K562 (cell line): ENCODE results near the gene TMEM86A. TPM values are rescaled to one million over a fixed set of nuclear protein-coding genes. Genes with fewer than 3 reads are reported as not detected.
A peak's percentile ranks its signal among the peaks of the same experiment; 100 is the strongest.

ENCODE experiments used
- ARID3B ChIP-seq: fragments of 250-450 bp; sonication (Bioruptor Pico); IDR thresholded peaks from 2 replicates; pipeline ENCODE4 v1.4.0; 2020; ENCODE audit warnings: borderline replicate concordance
- CREB3 ChIP-seq: fragments of 450-650 bp; conservative IDR thresholded peaks from 2 replicates; pipeline ENCODE4 v1.6.1; 2016; ENCODE audit warnings: missing genetic modification characterization, low read depth, mild to moderate bottlenecking, missing compliant biosample characterization, moderate library complexity
- DMBX1 ChIP-seq: fragments of 250-450 bp; sonication (Bioruptor Pico); IDR thresholded peaks from 2 replicates; pipeline ENCODE4 v1.8.0; 2022; ENCODE audit warnings: inconsistent platforms, mild to moderate bottlenecking, moderate library complexity, borderline replicate concordance
- ETS2 ChIP-seq: IDR thresholded peaks from 2 replicates; pipeline ENCODE4 v1.6.1; 2016; ENCODE audit warnings: borderline replicate concordance, missing genetic modification characterization, mild to moderate bottlenecking, moderate library complexity, missing compliant biosample characterization; ENCODE audit not compliant: poor library complexity, severe bottlenecking
- HINFP ChIP-seq: fragments of 450-650 bp; conservative IDR thresholded peaks from 2 replicates; pipeline ENCODE4 v1.6.1; 2016; ENCODE audit warnings: missing genetic modification characterization, low read depth, mild to moderate bottlenecking, control low read depth, missing compliant biosample characterization
- HSF4 ChIP-seq: fragments of 250-450 bp; sonication (Bioruptor Pico); IDR thresholded peaks from 2 replicates; pipeline ENCODE4 v2.1.2; 2022; ENCODE audit warnings: mild to moderate bottlenecking, moderate library complexity, borderline replicate concordance
- MTF1 ChIP-seq: fragments of 250-450 bp; sonication (Bioruptor Pico); IDR thresholded peaks from 2 replicates; pipeline ENCODE4 v1.9.0; 2021; ENCODE audit warnings: moderate library complexity, mild to moderate bottlenecking, inconsistent platforms, borderline replicate concordance
- PTRF ChIP-seq: fragments of 450-650 bp; IDR thresholded peaks from 2 replicates; pipeline ENCODE4 v1.6.1; 2016; ENCODE audit warnings: mild to moderate bottlenecking, missing genetic modification characterization, missing compliant biosample characterization
- PYGO2 ChIP-seq: fragments of 450-650 bp; IDR thresholded peaks from 2 replicates; pipeline ENCODE4 v1.6.1; 2016; ENCODE audit warnings: mild to moderate bottlenecking, missing genetic modification characterization, moderate library complexity, missing compliant biosample characterization
- SMAD3 ChIP-seq: fragments of 450-650 bp; formaldehyde crosslinking; conservative IDR thresholded peaks from 2 replicates; pipeline ENCODE4 v1.4.0; 2020; ENCODE audit warnings: mild to moderate bottlenecking
- SMARCA4 ChIP-seq: fragments of 450-650 bp; IDR thresholded peaks from 2 replicates; pipeline ENCODE4 v1.6.1; 2016
- THRB ChIP-seq: fragments of 450-650 bp; formaldehyde crosslinking; conservative IDR thresholded peaks from 2 replicates; pipeline ENCODE4 v1.4.0; 2022; ENCODE audit warnings: mild to moderate bottlenecking, missing genetic modification characterization
- ZNF197 ChIP-seq: fragments of 200-800 bp; sonication (Bioruptor generic); IDR thresholded peaks from 2 replicates; pipeline ENCODE4 v1.6.1; 2016; ENCODE audit warnings: low read depth, missing genetic modification characterization, missing compliant biosample characterization
- ZNF398 ChIP-seq: fragments of 250-450 bp; sonication (Bioruptor Pico); IDR thresholded peaks from 2 replicates; pipeline ENCODE4 v1.8.0; 2021; ENCODE audit warnings: moderate library complexity, mild to moderate bottlenecking, inconsistent platforms
- ZNF444 ChIP-seq: fragments of 250-450 bp; sonication (Bioruptor Pico); IDR thresholded peaks from 2 replicates; pipeline ENCODE4 v1.4.0; 2020; ENCODE audit warnings: mild to moderate bottlenecking, moderate library complexity
- ZNF561 ChIP-seq: fragments of 450-650 bp; formaldehyde crosslinking; conservative IDR thresholded peaks from 2 replicates; pipeline ENCODE4 v1.4.0; 2020; ENCODE audit warnings: mild to moderate bottlenecking, moderate library complexity
- ZNF668 ChIP-seq: fragments of 250-450 bp; sonication (Bioruptor Pico); IDR thresholded peaks from 2 replicates; pipeline ENCODE4 v1.8.0; 2022; ENCODE audit warnings: mild to moderate bottlenecking, inconsistent platforms
- ZNF699 ChIP-seq: fragments of 250-450 bp; sonication (Bioruptor Pico); IDR thresholded peaks from 2 replicates; pipeline ENCODE4 v1.8.0; 2021; ENCODE audit warnings: mild to moderate bottlenecking, moderate library complexity; ENCODE audit not compliant: insufficient replicate concordance
- ZNF766 ChIP-seq: fragments of 200-800 bp; sonication (Bioruptor generic); conservative IDR thresholded peaks from 2 replicates; pipeline ENCODE4 v1.6.1; 2016; ENCODE audit warnings: missing genetic modification characterization, missing compliant biosample characterization
- polyA plus RNA-seq, 8 experiments: library from polyadenylated mRNA; depleted of rRNA in 4 of 8; stranded (reverse) in 5 of 8; unstranded in 3 of 8; fragments of >200 nt; fragmentation: Nextera tagmentation in 2 of 8; fragmentation: Illumina TruSeq in 1 of 8; extraction: Ambion mirVana in 2 of 8; extraction: Trizol in 1 of 8; gene quantifications; 2 replicates each; pipeline versions ENCODE4 v1.2.1 to v1.2.3, GENCODE V29; 2011 to 2014; ENCODE audit warnings: inconsistent platforms in 1 of 8, missing spikeins in 1 of 8
- total RNA-seq, 7 experiments: library from RNA; depleted of rRNA in 6 of 7; stranded (reverse); fragments of >200 nt in 6 of 7; fragmentation: Illumina TruSeq in 2 of 7; extraction: Trizol in 2 of 7; gene quantifications; 2 replicates each; pipeline versions ENCODE4 v1.2.1 to v1.2.3, GENCODE V29; 2011 to 2021; ENCODE audit warnings: low replicate concordance in 1 of 7

Gene TMEM86A
- total and polyA plus RNA-seq, 9 of the 15 experiments (the other 6 are each of a cell fraction or from before 2014, with no cell fraction given), result 0.22 to 1.3 (median 0.40) TPM; not detected in 2

GRCh38 chr11:18691467-18692140 is 7.0 kb upstream of the TMEM86A start (continued):
- TF ChIP-seq CREB3 (tag) (peak; percentile 96), HINFP (peak; percentile 89), DMBX1 (CRISPR knock-in tag) (peak; percentile 98), THRB (CRISPR knock-in tag) (peak; percentile 95), SMARCA4 (peak; percentile 48; the same call in 1 of the 2 replicates), ZNF197 (CRISPR knock-in tag) (peak; percentile 81; the same call in 1 of the 2 replicates), ZNF668 (peak; percentile 97), ARID3B (CRISPR knock-in tag) (peak; percentile 56; the same call in 1 of the 2 replicates), MTF1 (CRISPR knock-in tag) (peak; percentile 80; the same call in 1 of the 2 replicates), SMAD3 (CRISPR knock-in tag) (peak; percentile 91), PTRF (tag) (peak; percentile 98), ZNF699 (peak; percentile 72), PYGO2 (tag) (peak; percentile 95), HSF4 (CRISPR knock-in tag) (peak; percentile 83; the same call in 1 of the 2 replicates), ZNF766 (CRISPR knock-in tag) (peak; percentile 92), ZNF561 (CRISPR knock-in tag) (peak; percentile 72), ZNF444 (CRISPR knock-in tag) (peak; percentile 73; the same call in 1 of the 2 replicates), ZNF398 (CRISPR knock-in tag) (0 out of 2 replicates have a peak, but pooled peaks have one; percentile 49), ETS2 (tag) (peak; percentile 50)
